GM13976 (cell line): ENCODE measurements around the gene STN1.

Experiments used
- DNase-seq: peaks from one replicate; pipeline ENCODE4 v3.0.0; 2012; ENCODE audit warnings: low spot score
- CTCF ChIP-seq: IDR thresholded peaks from 2 replicates; pipeline ENCODE4 v1.5.1; 2012; ENCODE audit warnings: borderline replicate concordance, mild to moderate bottlenecking; ENCODE audit not compliant: insufficient read depth; ENCODE audit errors: extremely low read depth, missing control alignments, control extremely low read depth
- in situ Hi-C: fragments of 300-500 bp; cut with MboI; formaldehyde crosslinking; loops from one replicate; pipeline ENCODE4 v1.12.0; 2022; ENCODE audit warnings: low sequenced_read_pairs, mixed read lengths, inconsistent platforms; ENCODE audit not compliant: unreplicated experiment

Gene STN1

DNA sequence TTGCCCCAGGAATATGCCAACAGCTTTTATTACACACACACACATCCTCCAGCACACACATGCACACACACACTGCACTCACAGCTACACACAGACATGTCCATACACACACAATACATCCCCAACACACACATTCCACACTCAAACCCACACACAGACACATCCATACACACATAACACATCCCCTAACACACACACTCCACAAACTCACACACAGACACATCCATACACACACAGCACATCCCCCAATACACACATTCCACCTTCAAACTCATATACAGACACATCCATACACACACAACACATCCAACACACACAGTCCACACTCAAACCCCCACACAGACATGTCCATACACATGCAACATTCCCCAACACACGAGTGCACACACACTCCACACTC lies 81.7 kb downstream of the STN1 start:
- in situ Hi-C loops, result no loop called here
- no peak for DNase-seq
- no peak for TF ChIP-seq CTCF

DNA sequence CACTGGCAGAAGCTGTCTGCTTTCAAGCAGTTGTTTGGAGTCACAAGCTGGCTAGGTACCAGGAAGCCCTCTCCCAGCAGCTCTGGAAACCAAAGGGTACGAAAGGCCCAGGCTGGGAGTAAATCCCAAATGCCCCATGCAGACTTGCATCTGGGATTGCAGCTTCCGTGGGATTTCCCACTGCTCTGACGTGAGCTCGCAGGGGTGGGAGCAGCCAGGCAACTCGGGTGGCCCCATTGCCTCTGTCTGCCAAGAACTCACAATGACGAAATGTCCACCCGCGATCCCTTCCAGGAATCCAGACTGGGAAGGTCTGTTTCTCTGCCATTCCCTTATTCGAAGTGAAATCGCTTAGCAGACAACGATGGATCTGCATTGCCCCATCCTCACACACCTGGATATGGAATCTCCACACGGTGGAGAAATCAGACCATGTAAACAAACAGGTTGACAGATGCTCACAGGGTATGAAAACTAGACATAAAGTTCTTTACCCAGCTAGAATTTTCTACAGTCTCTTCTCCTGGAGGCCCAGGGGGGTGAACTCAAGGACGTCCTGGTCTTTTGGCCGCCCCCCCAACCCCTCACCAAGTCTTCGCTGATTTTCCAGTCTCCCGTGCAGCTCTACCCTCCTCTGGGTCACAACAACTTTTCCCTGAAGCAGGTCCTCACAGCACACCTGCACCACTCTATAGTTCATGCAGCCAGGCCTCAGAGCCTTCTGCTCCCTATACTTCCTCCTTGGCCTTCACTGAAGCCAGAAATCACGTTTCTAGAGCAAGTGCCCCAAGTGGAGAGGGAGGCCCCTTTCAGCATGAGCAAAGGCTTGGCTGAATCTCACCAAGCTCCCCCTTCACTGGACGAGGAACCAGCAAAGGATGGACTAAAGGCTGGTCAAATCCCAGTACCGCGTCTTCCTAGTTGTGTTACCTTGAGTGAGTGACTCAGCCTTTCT lies 82.6 kb downstream of the STN1 start:
- in situ Hi-C loops, result no loop called here
- no peak for TF ChIP-seq CTCF
- no peak for DNase-seq

DNA sequence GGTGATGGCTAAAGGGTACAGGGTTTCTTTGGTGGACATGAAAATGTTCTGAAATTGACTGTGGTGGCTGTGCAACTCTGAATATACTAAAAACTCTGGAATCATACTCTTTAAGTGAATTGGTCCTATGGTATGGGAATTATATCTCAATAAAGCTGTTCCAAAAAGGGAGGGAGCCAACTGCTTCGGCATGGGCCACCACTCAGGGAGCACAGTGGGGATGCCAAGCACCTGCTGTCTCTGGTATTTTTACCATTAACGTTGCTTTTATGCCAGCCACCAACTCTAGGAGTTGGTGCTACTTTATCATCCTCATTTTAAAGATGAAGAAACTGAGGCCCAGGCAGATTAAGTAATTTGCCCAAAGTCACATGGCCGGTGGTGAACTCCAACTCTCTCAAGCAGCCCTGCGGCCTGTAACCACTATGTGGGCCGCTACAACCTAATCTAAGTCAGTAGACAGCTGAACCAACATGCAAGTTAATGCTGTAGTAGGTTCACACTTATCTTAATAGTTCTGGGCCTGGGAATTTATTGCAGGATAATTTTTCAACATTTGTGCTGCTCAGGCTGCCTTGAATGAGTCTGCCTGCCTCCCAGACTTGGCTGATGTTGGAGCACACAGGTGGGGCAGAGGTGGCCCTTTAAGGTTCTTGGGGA lies 83.4 kb downstream of the STN1 start:
- in situ Hi-C loops, result no loop called here
- DNase-seq, result no peak
- no peak for TF ChIP-seq CTCF

DNA sequence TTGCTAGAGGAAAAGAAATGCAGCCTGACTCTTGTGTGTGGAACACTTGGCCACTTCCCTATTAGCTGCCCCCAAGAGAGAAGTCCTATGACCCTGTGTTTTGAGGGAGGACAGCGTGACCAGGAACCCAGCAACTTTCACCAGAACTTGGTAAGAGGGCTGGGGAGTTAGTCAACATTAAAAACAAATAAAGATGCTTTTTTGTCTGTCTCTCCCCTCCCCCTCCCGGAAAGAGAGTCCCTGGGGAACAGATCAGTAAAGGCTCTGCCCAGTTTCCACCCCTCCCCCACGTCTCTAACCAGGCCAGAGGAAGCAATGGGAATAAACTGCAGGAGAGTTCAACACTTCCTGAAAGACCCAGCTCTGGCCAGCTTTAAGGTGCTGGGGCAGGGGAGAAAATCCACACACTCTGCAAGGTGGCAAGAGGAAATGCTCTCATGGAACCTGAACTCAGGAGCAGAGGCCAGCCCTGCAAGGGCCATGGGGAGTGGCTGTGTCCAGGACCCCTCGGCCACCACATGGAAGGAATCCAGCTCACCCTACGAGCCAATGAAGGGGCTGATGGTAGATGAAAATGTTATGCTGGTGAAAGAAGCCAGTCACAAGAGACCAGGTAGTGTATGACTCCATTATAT lies 84.1 kb downstream of the STN1 start:
- in situ Hi-C loops, result no loop called here
- no peak for TF ChIP-seq CTCF
- DNase-seq, result no peak

GRCh38 chr10:103832806-103833205 lies 85.2 kb downstream of the STN1 start:
- TF ChIP-seq CTCF, result no peak
- no peak for DNase-seq
- in situ Hi-C loops, result no loop called here
